A549 (cell line): ENCODE data around the gene CYP2S1. TPM values are rescaled to one million over a fixed set of nuclear protein-coding genes. Genes with fewer than 3 reads are reported as not detected.

ENCODE experiments used
- ATAC-seq, 2 experiments: fragments of 200-7000 bp in 1 of 2; fragments of >200 bp in 1 of 2; cut with Nextera tagmentation in 1 of 2; cut with Tn5 transposase in 1 of 2; 3 replicates each; pipeline versions ENCODE4 v1.8.0 to v1.9.1; 2018 to 2020; ENCODE audit warnings: mild to moderate bottlenecking in 1 of 2, moderate library complexity in 1 of 2
- CTCF ChIA-PET: fragments of 300-600 bp; sonication (Branson Sonifier 250); formaldehyde crosslinking; extraction: SDS; loops from one replicate; lab custom pipeline; 2021; ENCODE audit warnings: antibody characterized with exemption, inconsistent platforms; lab: Yijun Ruan, JAX
- POLR2A ChIA-PET: fragments of 350-600 bp; formaldehyde crosslinking; extraction: SDS; loops from one replicate; lab custom pipeline; 2021; ENCODE audit warnings: antibody characterized with exemption, inconsistent platforms; lab: Yijun Ruan, JAX
- DNase-seq, 2 experiments: peaks; one replicate each; pipeline versions ENCODE4 v3.0.0 to v3.0.0-alpha.2; 2011 to 2016; ENCODE audit warnings: low read depth in 1 of 2, low spot score in 1 of 2
- FAIRE-seq: peaks from 2 replicates; lab custom pipeline; 2011; peaks lifted over from hg19 to GRCh38; lab: Jason Lieb, UNC
- H3K27ac ChIP-seq, 2 experiments: fragments of >200 bp; sonication (Bioruptor Twin); formaldehyde crosslinking; 3 replicates each; pipeline ENCODE4 v1.5.1; 2016 to 2017
- H3K4me1 ChIP-seq: fragments of >200 bp; sonication (Bioruptor Twin); formaldehyde crosslinking; 3 replicates; pipeline ENCODE4 v1.6.1; 2016
- H3K4me2 ChIP-seq: fragments of >200 bp; sonication (Bioruptor Twin); formaldehyde crosslinking; 3 replicates; pipeline ENCODE4 v1.6.1; 2016
- H3K4me3 ChIP-seq: fragments of >200 bp; sonication (Bioruptor Twin); formaldehyde crosslinking; 3 replicates; pipeline ENCODE4 v1.5.1; 2016
- H3K9me3 ChIP-seq: fragments of >200 bp; sonication (Bioruptor Twin); formaldehyde crosslinking; 3 replicates; pipeline ENCODE4 v1.6.1; 2016
- BCL3 ChIP-seq: fragments of >200 bp; sonication (Bioruptor Twin); formaldehyde crosslinking; IDR thresholded peaks from 3 replicates; pipeline ENCODE4 v1.6.1; 2016
- CBX2 ChIP-seq: fragments of 200-600 bp; sonication (generic); IDR thresholded peaks from 2 replicates; pipeline ENCODE4 v1.6.1; 2016; ENCODE audit warnings: low read depth, mild to moderate bottlenecking, borderline replicate concordance
- CEBPB ChIP-seq, 2 experiments: fragments of >200 bp in 1 of 2; sonication (Bioruptor Twin) in 1 of 2; formaldehyde crosslinking in 1 of 2; IDR thresholded peaks; 2 replicates each; pipeline ENCODE4 v1.6.1; 2012 to 2016
- CHD4 ChIP-seq: fragments of 200-600 bp; sonication (generic); IDR thresholded peaks from 2 replicates; pipeline ENCODE4 v1.6.1; 2016; ENCODE audit warnings: antibody characterized with exemption, mild to moderate bottlenecking, borderline replicate concordance
- CTCF ChIP-seq: fragments of >200 bp; sonication (Bioruptor Twin); formaldehyde crosslinking; IDR thresholded peaks from 3 replicates; pipeline ENCODE4 v1.5.1; 2016
- EP300 ChIP-seq, 2 experiments: fragments of >200 bp; sonication (Bioruptor Twin); formaldehyde crosslinking; IDR thresholded peaks; 2 replicates in 1 of 2; 3 replicates in 1 of 2; pipeline ENCODE4 v1.6.1; 2016 to 2017
- FOSB ChIP-seq: fragments of 250-450 bp; sonication (Bioruptor Pico); IDR thresholded peaks from 2 replicates; pipeline ENCODE4 v1.5.0; 2020; ENCODE audit warnings: mild to moderate bottlenecking, moderate library complexity
- GATA3 ChIP-seq: IDR thresholded peaks from 2 replicates; pipeline ENCODE4 v1.6.1; 2012; ENCODE audit warnings: borderline replicate concordance
- HEYL ChIP-seq: fragments of 250-450 bp; sonication (Bioruptor Pico); IDR thresholded peaks from 2 replicates; pipeline ENCODE4 v1.8.0; 2021; ENCODE audit warnings: mild to moderate bottlenecking, moderate library complexity
- HOXA7 ChIP-seq: fragments of 250-450 bp; sonication (Bioruptor Pico); IDR thresholded peaks from 2 replicates; pipeline ENCODE4 v1.5.0; 2020; ENCODE audit warnings: mild to moderate bottlenecking, moderate library complexity
- KDM1A ChIP-seq: fragments of 200-600 bp; sonication (generic); IDR thresholded peaks from 2 replicates; pipeline ENCODE4 v1.6.1; 2016; ENCODE audit warnings: low read depth, mild to moderate bottlenecking
- MYC ChIP-seq: IDR thresholded peaks from 2 replicates; pipeline ENCODE4 v1.6.1; 2012; ENCODE audit warnings: mild to moderate bottlenecking, inconsistent platforms, low read length, improper control_type of control experiment, borderline replicate concordance
- NFE2L2 ChIP-seq: fragments of 150-350 bp; conservative IDR thresholded peaks from 2 replicates; pipeline ENCODE4 v1.6.1; 2014; ENCODE audit warnings: low read length
- PBX3 ChIP-seq: IDR thresholded peaks from 2 replicates; pipeline ENCODE4 v1.6.1; 2012
- PHF8 ChIP-seq: fragments of 200-600 bp; sonication (generic); IDR thresholded peaks from 2 replicates; pipeline ENCODE4 v1.6.1; 2016; ENCODE audit warnings: low read depth, mild to moderate bottlenecking, antibody characterized with exemption, moderate library complexity, borderline replicate concordance
- RAD21 ChIP-seq, 2 experiments: fragments of >200 bp in 1 of 2; sonication (Bioruptor Twin) in 1 of 2; formaldehyde crosslinking in 1 of 2; IDR thresholded peaks in 1 of 2; conservative IDR thresholded peaks in 1 of 2; 2 replicates in 1 of 2; 3 replicates in 1 of 2; pipeline ENCODE4 v1.6.1; 2012 to 2018; ENCODE audit warnings: inconsistent platforms in 1 of 2
- REST ChIP-seq: fragments of 200-600 bp; sonication (generic); IDR thresholded peaks from 2 replicates; pipeline ENCODE4 v1.6.1; 2016; ENCODE audit warnings: antibody characterized with exemption, mild to moderate bottlenecking, moderate library complexity
- RNF2 ChIP-seq: fragments of 200-600 bp; sonication (generic); IDR thresholded peaks from 2 replicates; pipeline ENCODE4 v1.6.1; 2016; ENCODE audit warnings: low read depth, mild to moderate bottlenecking, antibody characterized with exemption, moderate library complexity, borderline replicate concordance
- ZC3H11A ChIP-seq: fragments of 450-650 bp; IDR thresholded peaks from 2 replicates; pipeline ENCODE4 v1.6.1; 2014; ENCODE audit warnings: antibody characterized with exemption, mild to moderate bottlenecking
- ZFP36 ChIP-seq: fragments of 450-650 bp; IDR thresholded peaks from 2 replicates; pipeline ENCODE4 v1.6.1; 2014; ENCODE audit warnings: borderline replicate concordance; ENCODE audit not compliant: partially characterized antibody
- ZNF302 ChIP-seq: fragments of 250-450 bp; sonication (Bioruptor Pico); IDR thresholded peaks from 2 replicates; pipeline ENCODE4 v1.9.0; 2021; ENCODE audit warnings: inconsistent platforms, mild to moderate bottlenecking, moderate library complexity
- WGBS: methylation state at CpG from one replicate; pipeline ENCODE4 v1.1.6; 2017; ENCODE audit errors: missing lambda C conversion rate; 5-methylcytosine and 5-hydroxymethylcytosine counted together
- polyA plus RNA-seq, 4 experiments: library from polyadenylated mRNA; depleted of rRNA in 3 of 4; stranded (reverse); fragments of >200 nt; fragmentation: RNase III in 1 of 4; extraction: RNeasy Plus Mini Kit Qiagen cat#74134 plus additional on column Dnase treatment in 1 of 4; gene quantifications; 2 replicates in 3 of 4; 3 replicates in 1 of 4; pipeline ENCODE4 v1.2.3, GENCODE V29; 2011 to 2017
- TF ChIP-seq, protein P1 (sequence below): fragments of 250-450 bp; sonication (Bioruptor Pico); IDR thresholded peaks from 2 replicates; pipeline ENCODE4 v1.5.0; 2020; ENCODE audit warnings: low read depth, mild to moderate bottlenecking, moderate library complexity

The CYP2S1 gene
- polyA plus RNA-seq, 2 of the 4 experiments (the other 2 are of a cell fraction) = 8.6 to 28.1 TPM

- ATAC-seq (peak in 1 of 2 experiments; percentile 20; a peak in 3 of 6 replicates), DNase-seq (peak in 1 of 2 experiments; percentile 74), FAIRE-seq (no peak)
- Histone ChIP-seq H3K9me3 (0 out of 3 replicates have a peak, but pooled peaks cover 6% of the 10 kb centered on the region), H3K4me3 (no peak overlapping the region), H3K4me1 (peaks cover 19% of the 10 kb centered on the region), H3K4me2 (no peak overlapping the region), H3K27ac (no peak overlapping the region)
- TF ChIP-seq CHD4 = 0 out of 2 replicates have a peak, but pooled peaks have one; percentile 32
- TF ChIP-seq HEYL (CRISPR knock-in tag) = no peak
- TF ChIP-seq RAD21 (conservative IDR thresholded peaks at IDR 0.05 in 1 of 2, IDR thresholded peaks at IDR 0.05 in 1 of 2) = peak in 1 of 2 experiments; percentile 20; a peak in 1 of 5 replicates
- TF ChIP-seq CTCF = peak; percentile 40
- WGBS = 96% methylated on average over 5 of the region's 5 CpGs
- ChIA-PET POLR2A (no interaction called here), CTCF (interaction anchor here (0.6 to 7.2 kb wide), 6 partner anchors 17 to 101 kb away, joined by 3 to 49 read pairs (median 3); no protein-coding TSS in a partner anchor)
Measured at GRCh38 chr19:41161903-41162302, 31.1 kb upstream of the CYP2S1 start.

- Histone ChIP-seq H3K9me3 (no peaks in the 10 kb centered on the region), H3K4me1 (peaks cover 4% of the 10 kb centered on the region; the same call in 2 of the 3 replicates), H3K4me3 (no peak overlapping the region), H3K4me2 (no peak overlapping the region), H3K27ac (no peak overlapping the region)
- DNase-seq (no peak), ATAC-seq (no peak; a peak in 2 of 6 replicates), FAIRE-seq (peak; percentile 82)
- TF ChIP-seq KDM1A = no peak
- no peak for TF ChIP-seq GATA3
- TF ChIP-seq ZFP36 = no peak
- no peak for TF ChIP-seq PBX3
- no peak for TF ChIP-seq CHD4
- TF ChIP-seq, protein P1, sequence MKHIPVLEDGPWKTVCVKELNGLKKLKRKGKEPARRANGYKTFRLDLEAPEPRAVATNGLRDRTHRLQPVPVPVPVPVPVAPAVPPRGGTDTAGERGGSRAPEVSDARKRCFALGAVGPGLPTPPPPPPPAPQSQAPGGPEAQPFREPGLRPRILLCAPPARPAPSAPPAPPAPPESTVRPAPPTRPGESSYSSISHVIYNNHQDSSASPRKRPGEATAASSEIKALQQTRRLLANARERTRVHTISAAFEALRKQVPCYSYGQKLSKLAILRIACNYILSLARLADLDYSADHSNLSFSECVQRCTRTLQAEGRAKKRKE (CRISPR knock-in tag) = no peak
- no peak for TF ChIP-seq FOSB (CRISPR knock-in tag)
- TF ChIP-seq CBX2 = no peak
- no peak for TF ChIP-seq ZC3H11A
- no peak for TF ChIP-seq REST
- TF ChIP-seq MYC = no peak
- no peak for TF ChIP-seq EP300 (IDR thresholded peaks at IDR 0.05)
- TF ChIP-seq RNF2 = no peak
- no peak for TF ChIP-seq HOXA7 (CRISPR knock-in tag)
- no peak for TF ChIP-seq BCL3
- no peak for TF ChIP-seq CEBPB (IDR thresholded peaks at IDR 0.05)
- TF ChIP-seq NFE2L2 = no peak
- no peak for TF ChIP-seq ZNF302 (CRISPR knock-in tag)
- no peak for TF ChIP-seq PHF8
- WGBS = 86% methylated on average over 14 of the region's 14 CpGs
- ChIA-PET POLR2A (no interaction called here), CTCF (interaction anchor here (0.6 to 2.7 kb wide), 8 partner anchors 9 to 1373 kb away, joined by 3 to 14 read pairs (median 4); no protein-coding TSS in a partner anchor)
Measured at GRCh38 chr19:41166944-41167804, 25.8 kb upstream of the CYP2S1 start.
